HCEC 1CT (cell line): Measurements from ENCODE around the gene SNX32.
A peak's percentile ranks its signal among the peaks of the same experiment; 100 is the strongest.

Source experiments
- DNase-seq: peaks from one replicate; pipeline ENCODE4 v3.0.0-alpha.2; 2017

Gene SNX32

GRCh38 chr11:65857853-65858680 lies 24.3 kb downstream of the SNX32 start, which contains the start of gene CFL1:
TSS of gene CFL1 (minus strand) at chr11:65858180. CDS start at chr11:65858099, 81 bp downstream.
- peak; percentile 99 for DNase-seq

DNA sequence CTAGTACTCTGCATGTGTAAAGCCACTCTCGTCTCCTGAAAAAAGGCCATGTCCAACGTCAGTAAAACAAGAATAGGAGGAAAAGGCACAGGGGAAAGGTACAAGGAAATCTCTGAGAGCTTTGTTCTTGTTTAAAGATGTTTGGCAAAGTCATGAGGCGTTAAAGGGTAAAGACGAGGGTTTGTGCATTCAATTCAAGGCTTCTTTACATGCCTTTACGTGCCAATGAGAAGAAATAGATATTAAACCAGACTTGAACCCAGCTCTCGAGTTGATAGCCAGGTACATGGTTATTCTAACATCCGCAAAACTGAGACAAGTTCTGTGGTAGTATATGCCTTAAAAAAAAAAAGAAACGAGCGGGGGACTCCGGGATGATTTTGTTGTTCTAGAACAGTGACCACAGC lies 24.9 kb downstream of the SNX32 start:
- DNase-seq = no peak

GRCh38 chr11:65859095-65859811 lies 25.5 kb downstream of the SNX32 start:
- peak; percentile 100 for DNase-seq

DNA sequence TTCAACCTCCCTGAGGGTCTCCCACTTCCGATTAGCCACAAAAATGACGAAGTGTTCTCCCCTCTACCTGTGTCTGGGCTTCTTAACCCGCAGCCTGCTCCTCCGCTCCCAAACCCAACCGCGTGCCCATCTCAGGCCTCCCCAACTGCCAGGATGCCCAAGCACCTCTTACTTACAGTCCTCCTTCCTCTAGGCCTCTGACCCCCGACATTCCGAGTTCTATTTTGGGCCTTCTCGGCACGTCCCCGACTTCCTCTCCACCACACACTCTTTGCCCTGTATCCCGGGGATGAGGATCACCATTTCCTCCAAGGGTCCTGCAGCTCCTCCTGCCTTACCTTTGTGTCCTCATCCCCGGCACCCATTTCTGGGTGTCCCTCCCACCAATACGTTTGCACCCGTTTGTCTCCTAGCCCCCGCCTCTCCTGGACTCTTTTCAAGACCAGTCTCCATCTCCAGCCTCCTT lies 26.1 kb downstream of the SNX32 start:
- peak; percentile 56 for DNase-seq

GRCh38 chr11:65860278-65861164 lies 26.8 kb downstream of the SNX32 start, which contains the start of gene MUS81:
TSS of gene MUS81 (plus strand) at chr11:65860433. CDS start at chr11:65860754, 321 bp downstream.
- peak; percentile 97 for DNase-seq

DNA sequence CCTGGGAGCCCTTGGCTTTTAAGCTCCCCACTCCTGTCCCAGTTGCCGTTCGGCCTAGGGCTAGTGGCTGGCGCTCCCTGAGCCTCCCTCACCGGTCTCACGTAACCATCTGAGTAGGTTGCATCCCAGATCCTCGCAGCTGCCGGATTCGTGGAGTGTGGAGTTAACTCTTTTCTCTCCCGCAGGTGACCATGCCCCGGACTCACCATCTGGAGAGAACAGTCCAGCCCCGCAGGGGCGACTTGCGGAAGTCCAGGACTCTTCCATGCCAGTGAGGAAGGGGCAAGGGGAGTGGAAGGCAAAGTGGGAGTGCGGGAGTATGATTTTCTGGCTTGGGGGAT lies 27.4 kb downstream of the SNX32 start:
- DNase-seq = no peak

GRCh38 chr11:65861533-65862183 lies 27.9 kb downstream of the SNX32 start:
- no peak for DNase-seq

DNA sequence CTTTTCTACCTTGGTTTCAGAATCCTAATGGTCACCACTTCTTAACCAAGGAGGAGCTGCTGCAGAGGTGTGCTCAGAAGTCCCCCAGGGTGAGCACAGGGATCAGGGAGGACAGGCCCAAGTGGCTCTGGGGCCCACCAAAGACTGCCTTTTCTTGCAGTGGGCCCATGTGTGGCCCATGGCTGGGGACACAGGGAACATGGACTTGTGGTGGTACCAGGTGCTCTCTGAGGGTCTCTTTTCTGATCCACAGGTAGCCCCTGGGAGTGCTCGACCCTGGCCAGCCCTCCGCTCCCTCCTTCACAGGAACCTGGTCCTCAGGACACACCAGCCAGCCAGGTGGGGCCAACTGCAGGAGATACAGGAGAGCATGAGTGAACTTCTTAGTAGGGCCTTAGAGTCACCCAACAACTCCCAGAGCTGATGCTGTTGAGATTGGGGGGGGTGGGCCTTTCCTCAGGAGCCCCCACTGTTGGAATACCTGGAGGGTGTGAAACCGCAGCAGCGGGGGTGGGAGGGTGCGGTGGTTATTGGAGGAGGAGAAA lies 28.5 kb downstream of the SNX32 start:
- DNase-seq = no peak

- DNase-seq = no peak
Observed at GRCh38 chr11:65862941-65863888, 29.5 kb downstream of the SNX32 start.

DNA sequence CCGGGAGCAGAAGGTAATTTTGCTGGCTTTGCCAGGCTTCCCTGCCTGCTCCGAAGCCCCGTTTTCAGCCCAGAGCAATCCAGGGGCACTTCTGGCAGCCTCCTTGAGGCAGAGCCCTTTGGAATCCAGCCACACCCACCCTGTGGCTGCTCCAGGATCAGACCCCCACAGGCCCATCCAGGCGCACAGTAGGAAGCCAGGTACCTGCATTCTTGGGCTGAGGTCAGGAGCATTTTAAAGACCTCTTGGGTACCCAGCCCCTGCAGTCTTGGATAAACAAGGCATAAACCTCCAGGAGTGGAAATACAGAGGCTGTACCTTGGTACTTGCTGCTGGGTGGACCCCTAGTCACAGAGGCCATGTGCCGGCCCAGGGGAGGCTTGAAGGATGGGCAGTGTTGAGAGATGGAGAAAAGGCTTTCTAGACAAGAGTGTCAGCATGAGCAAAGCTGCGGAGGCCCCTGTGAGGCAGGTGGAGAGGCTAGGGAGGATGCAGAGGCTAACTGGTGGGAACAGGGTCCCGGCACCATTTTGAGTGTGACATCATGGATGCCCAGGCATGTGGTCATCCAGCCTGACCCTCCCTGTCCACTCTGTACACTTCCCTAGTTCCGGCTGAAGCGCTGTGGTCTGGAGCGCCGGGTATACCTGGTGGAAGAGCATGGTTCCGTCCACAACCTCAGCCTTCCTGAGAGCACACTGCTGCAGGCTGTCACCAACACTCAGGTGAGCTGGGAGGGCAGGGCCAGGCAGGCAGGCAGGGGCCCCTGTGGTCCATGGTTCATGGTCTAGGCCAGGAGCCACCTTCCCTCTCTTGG lies 30.3 kb downstream of the SNX32 start:
- DNase-seq = no peak

GRCh38 chr11:65864706-65865471 lies 31.1 kb downstream of the SNX32 start:
- DNase-seq = no peak

- no peak for DNase-seq
Observed at GRCh38 chr11:65865550-65866172, 31.9 kb downstream of the SNX32 start.

GRCh38 chr11:65866509-65867283 lies 32.9 kb downstream of the SNX32 start:
- no peak for DNase-seq

GRCh38 chr11:65867284-65868071 lies 33.7 kb downstream of the SNX32 start:
- DNase-seq = no peak

- no peak for DNase-seq
Observed at GRCh38 chr11:65868076-65868667, 34.4 kb downstream of the SNX32 start.

DNA sequence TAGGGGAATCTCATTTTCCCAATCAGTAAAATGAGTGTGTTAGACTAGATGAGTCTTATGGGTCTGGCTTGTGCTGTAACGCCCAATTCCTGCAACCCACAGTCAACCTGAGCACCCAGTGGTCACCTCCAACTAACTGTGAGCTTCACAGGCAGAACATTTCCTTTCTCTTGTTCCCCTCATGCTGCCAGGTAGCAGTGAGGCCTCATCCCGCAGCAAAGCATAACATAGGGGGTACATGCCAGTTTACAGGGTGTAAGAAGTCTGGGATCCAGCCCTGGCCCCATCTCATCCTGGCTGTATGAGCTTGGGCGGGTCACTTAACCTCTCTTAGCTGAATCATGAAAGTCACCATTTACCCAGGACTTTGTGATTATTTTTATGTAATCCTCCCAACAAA lies 35.1 kb downstream of the SNX32 start:
- DNase-seq = no peak
